Adipocyte (in vitro differentiated cells): Measurements from ENCODE around the gene CDC27.
"Not testable (repeated sequence)": the region's sequence is repeated elsewhere in the genome, so short reads cannot be mapped to it uniquely, and the experiment has no call there.

ENCODE experiments used
- DNase-seq: peaks from one replicate; pipeline ENCODE4 v3.0.0-alpha.2; 2015; ENCODE audit warnings: low read depth
- H3K27me3 ChIP-seq: replicated peaks from 2 replicates; pipeline ENCODE4 v1.7.0; 2013; ENCODE audit warnings: mild to moderate bottlenecking, low read length, moderate library complexity; ENCODE audit not compliant: control insufficient read depth, insufficient read depth
- H3K36me3 ChIP-seq: 2 replicates; pipeline ENCODE4 v1.7.0; 2013; ENCODE audit warnings: low read length, mild to moderate bottlenecking, moderate library complexity; ENCODE audit not compliant: control insufficient read depth, insufficient read depth, severe bottlenecking
- H3K4me1 ChIP-seq: 2 replicates; pipeline ENCODE4 v1.7.0; 2013; ENCODE audit warnings: mild to moderate bottlenecking, low read length, moderate library complexity; ENCODE audit not compliant: control insufficient read depth, insufficient read depth
- H3K4me3 ChIP-seq: 2 replicates; pipeline ENCODE4 v1.7.0; 2013; ENCODE audit warnings: mild to moderate bottlenecking, low read length, moderate library complexity
- H3K9ac ChIP-seq: 2 replicates; pipeline ENCODE4 v1.7.0; 2013; ENCODE audit warnings: mild to moderate bottlenecking, low read length, moderate library complexity
- H3K9me3 ChIP-seq: 2 replicates; pipeline ENCODE4 v1.7.0; 2013; ENCODE audit warnings: mild to moderate bottlenecking, low read length, moderate library complexity; ENCODE audit not compliant: control insufficient read depth

The CDC27 gene

DNA sequence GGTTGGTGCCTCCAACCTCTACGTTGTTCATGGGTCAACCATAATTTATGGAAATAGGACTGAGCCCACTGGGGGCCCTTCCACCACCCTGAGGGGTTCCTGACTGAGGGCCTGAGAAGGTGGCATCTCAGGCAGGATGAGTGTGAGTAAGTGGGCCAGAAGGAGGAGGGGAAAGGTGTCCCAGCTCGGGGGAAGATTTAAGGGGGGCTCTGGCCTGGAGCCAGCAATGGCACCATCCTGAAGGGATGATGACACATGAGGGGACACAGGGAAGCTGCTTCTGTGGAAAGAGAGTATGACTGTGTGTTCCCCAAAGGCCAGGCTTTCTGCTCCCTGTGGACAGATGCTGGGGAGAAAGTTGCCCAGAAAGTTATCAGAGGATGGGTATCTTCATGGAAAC, 38.8 kb upstream of the CDC27 start:
- no peaks in the 10 kb centered on the region for H3K27me3 ChIP-seq
- H3K9me3 ChIP-seq = no peaks in the 10 kb centered on the region
- DNase-seq = no peak
- H3K4me3 ChIP-seq = no peak overlapping the region
- H3K9ac ChIP-seq = no peak overlapping the region
- no peaks in the 10 kb centered on the region for H3K36me3 ChIP-seq
- H3K4me1 ChIP-seq = peaks cover 31% of the 10 kb centered on the region

GRCh38 chr17:47225911-47226688, 37.0 kb upstream of the CDC27 start:
- Histone ChIP-seq H3K9me3 (no peaks in the 10 kb centered on the region), H3K27me3 (no peaks in the 10 kb centered on the region), H3K36me3 (no peaks in the 10 kb centered on the region), H3K9ac (peak overlapping the region; percentile 53), H3K4me1 (peaks cover 31% of the 10 kb centered on the region), H3K4me3 (peak overlapping the region; percentile 46)
- no peak for DNase-seq

DNA sequence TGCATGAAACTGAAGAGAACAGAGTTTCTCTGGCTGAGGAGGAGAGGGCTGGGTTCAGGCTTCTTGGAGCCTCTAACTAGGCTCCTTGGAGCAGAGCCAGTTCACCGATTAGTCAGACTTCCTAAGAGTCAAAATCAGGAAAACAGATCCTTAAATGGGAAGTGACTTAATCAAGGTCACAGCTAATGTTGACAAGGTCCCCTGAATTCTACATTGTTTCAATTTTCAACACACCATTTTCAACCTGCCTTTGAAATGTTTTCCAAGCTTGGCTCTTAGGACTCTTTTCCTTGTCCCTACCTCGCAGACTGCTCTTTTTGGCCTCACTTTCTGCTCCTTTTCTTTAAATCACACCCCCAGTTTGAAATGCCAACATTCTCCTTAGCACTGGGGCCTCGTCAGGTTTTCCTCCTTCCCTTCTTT, 36.4 kb upstream of the CDC27 start:
- Histone ChIP-seq H3K27me3 (peaks cover 5% of the 10 kb centered on the region), H3K36me3 (no peaks in the 10 kb centered on the region), H3K9ac (peak overlapping the region; percentile 53), H3K4me1 (peaks cover 28% of the 10 kb centered on the region), H3K9me3 (no peaks in the 10 kb centered on the region), H3K4me3 (peak overlapping the region; percentile 46)
- peak; percentile 79 for DNase-seq

- H3K27me3 ChIP-seq = peaks cover 9% of the 10 kb centered on the region
Measured at GRCh38 chr17:47224966-47225365, 35.9 kb upstream of the CDC27 start.

DNA sequence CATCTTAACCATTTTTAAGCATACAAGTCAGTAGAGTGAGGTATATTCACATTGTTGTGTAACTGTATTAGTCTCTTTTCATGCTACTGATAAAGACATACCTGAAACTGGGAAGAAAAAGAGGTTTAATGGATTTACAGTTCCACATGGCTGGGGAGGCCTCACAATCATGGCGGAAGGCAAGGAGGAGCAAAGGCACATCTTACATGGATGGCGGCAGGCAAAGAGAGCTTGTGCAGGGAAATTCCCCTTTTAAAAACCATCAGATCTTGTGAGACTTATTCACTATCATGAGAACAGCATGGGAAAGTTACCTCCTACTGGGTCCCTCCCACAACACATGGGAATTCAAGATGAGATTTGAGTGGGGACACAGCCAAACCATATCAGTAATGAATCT, 35.0 kb upstream of the CDC27 start:
- H3K4me1 ChIP-seq = peaks cover 18% of the 10 kb centered on the region

More at GRCh38 chr17:47224966-47225365, 35.9 kb upstream of the CDC27 start:
- H3K4me1 ChIP-seq = peaks cover 23% of the 10 kb centered on the region
- no peak overlapping the region for H3K4me3 ChIP-seq
- peak; percentile 32 for DNase-seq
- peak overlapping the region; percentile 53 for H3K9ac ChIP-seq
- H3K9me3 ChIP-seq = no peaks in the 10 kb centered on the region
- H3K36me3 ChIP-seq = no peaks in the 10 kb centered on the region

DNA sequence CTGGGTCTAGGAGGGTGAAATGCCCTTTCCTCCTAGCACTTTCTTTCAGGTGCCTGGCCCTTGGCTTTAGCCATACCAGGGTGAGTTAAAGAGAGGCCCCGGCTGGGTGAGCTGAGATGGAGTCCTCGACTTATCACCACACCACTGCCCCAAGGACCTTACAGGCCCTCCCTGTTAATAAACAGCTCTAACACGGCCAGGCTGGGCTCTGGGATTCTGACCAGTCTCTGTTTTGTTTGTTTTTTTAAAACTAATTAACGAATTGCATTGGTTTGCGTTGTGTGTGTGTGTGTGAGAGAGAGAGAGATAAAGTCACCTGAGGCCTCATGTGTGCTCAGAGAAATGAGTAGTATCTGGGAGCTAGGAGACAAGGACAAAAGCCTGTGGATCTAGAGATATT, 34.4 kb upstream of the CDC27 start:
- Histone ChIP-seq H3K36me3 (no peaks in the 10 kb centered on the region), H3K9me3 (no peaks in the 10 kb centered on the region), H3K27me3 (peaks cover 10% of the 10 kb centered on the region), H3K9ac (no peak overlapping the region), H3K4me1 (peaks cover 18% of the 10 kb centered on the region), H3K4me3 (no peak overlapping the region)
- DNase-seq = no peak

More for the DNA sequence above, 35.0 kb upstream of the CDC27 start:
- not testable (repeated sequence) for H3K4me3 ChIP-seq, H3K9ac ChIP-seq, H3K9me3 ChIP-seq, DNase-seq, H3K36me3 ChIP-seq
- H3K27me3 ChIP-seq = peaks cover 10% of the 10 kb centered on the region

DNA sequence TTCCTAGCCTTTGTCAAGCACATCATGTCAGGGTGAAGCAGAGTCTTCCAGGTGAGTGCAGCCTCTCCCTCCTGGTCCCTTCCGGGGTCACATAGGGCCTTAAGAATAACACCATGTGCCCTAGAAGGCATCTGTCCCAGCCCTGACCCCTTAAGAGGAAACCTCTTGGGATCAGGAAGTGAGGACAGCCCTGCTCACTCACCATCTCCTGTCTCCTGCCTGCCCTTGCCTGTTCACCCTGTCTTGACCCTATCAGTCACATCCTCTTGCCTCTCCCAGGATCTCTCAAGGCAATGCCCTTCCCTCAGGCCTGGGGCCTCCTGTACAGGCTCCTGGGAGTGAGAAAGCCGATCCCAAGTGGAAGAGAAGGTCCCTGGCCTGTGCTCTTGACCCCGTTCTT, 33.9 kb upstream of the CDC27 start:
- no peak for DNase-seq
- Histone ChIP-seq H3K9me3 (no peaks in the 10 kb centered on the region), H3K4me1 (peaks cover 18% of the 10 kb centered on the region), H3K27me3 (peaks cover 10% of the 10 kb centered on the region), H3K4me3 (no peak overlapping the region), H3K36me3 (no peaks in the 10 kb centered on the region), H3K9ac (no peak overlapping the region)

GRCh38 chr17:47222047-47222446, 33.0 kb upstream of the CDC27 start:
- Histone ChIP-seq H3K4me1 (peaks cover 18% of the 10 kb centered on the region), H3K9me3 (no peaks in the 10 kb centered on the region), H3K4me3 (no peak overlapping the region), H3K9ac (no peak overlapping the region), H3K27me3 (peaks cover 10% of the 10 kb centered on the region), H3K36me3 (no peaks in the 10 kb centered on the region)
- no peak for DNase-seq

- H3K36me3 ChIP-seq = no peaks in the 10 kb centered on the region
- no peak for DNase-seq
- H3K27me3 ChIP-seq = peaks cover 10% of the 10 kb centered on the region
- no peak overlapping the region for H3K4me3 ChIP-seq
- H3K4me1 ChIP-seq = peaks cover 17% of the 10 kb centered on the region
- no peak overlapping the region for H3K9ac ChIP-seq
- no peaks in the 10 kb centered on the region for H3K9me3 ChIP-seq
Measured at GRCh38 chr17:47221154-47221553, 32.1 kb upstream of the CDC27 start.

DNA sequence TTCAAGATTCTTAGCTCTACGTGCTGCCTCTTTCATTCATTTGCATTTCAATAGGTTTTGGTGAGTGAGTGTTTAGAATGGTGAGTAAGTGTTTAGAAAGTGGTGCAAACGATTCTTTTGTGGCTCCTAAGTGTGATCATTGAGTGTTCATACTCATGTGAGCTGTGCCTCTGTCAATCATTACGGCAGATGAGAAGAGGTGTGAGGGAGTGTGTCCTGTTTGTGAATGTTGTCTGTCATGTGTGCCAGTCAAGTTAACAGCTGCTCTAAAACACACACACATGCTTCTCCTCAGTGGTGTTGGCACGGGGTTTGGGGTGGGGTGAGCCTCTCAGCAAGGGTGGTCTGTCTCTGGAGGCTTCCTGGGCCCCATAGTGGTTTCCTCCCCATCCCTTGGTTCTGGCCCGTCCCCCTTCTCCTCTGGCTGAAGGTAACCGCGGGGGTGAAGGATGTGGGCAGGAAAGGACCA, 31.5 kb upstream of the CDC27 start:
- no peaks in the 10 kb centered on the region for H3K9me3 ChIP-seq
- no peak overlapping the region for H3K4me3 ChIP-seq
- no peak overlapping the region for H3K9ac ChIP-seq
- peaks cover 11% of the 10 kb centered on the region for H3K4me1 ChIP-seq
- H3K36me3 ChIP-seq = no peaks in the 10 kb centered on the region
- H3K27me3 ChIP-seq = peaks cover 10% of the 10 kb centered on the region
- no peak for DNase-seq

- no peak overlapping the region for H3K9ac ChIP-seq
- no peak overlapping the region for H3K4me3 ChIP-seq
- DNase-seq = no peak
- peaks cover 4% of the 10 kb centered on the region for H3K4me1 ChIP-seq
- H3K27me3 ChIP-seq = peaks cover 10% of the 10 kb centered on the region
- no peaks in the 10 kb centered on the region for H3K9me3 ChIP-seq
- no peaks in the 10 kb centered on the region for H3K36me3 ChIP-seq
Measured at GRCh38 chr17:47219621-47220475, 30.8 kb upstream of the CDC27 start.
